ENCODE measurements around the gene RAP1GAP. TPM values are rescaled to one million over a fixed set of nuclear protein-coding genes. Genes with fewer than 3 reads are reported as not detected.
A peak's percentile ranks its signal among the peaks of the same experiment; 100 is the strongest.

Gene RAP1GAP
- total RNA-seq, 1 experiment from 2014 or later, result 30.2 TPM

DNA sequence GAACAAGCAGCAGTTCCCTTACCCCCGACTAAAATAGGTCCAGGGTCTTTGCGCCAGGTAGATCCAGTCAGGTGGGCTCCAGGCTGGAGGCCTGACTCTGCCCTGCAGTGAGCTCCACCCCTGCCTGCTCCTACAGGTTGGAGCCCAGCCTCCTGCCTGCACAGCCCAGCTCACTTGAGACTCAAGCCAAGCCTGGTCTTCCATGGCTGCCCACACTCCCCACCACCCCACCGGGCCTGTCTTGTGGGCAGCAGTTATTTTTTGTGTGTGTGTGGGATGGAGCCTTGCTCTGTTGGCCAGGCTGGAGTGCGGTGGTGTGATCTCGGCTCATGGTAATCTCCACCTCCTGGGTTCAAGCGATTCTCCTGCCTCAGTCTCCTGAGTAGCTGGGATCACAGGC, 28.5 kb downstream of the RAP1GAP start:
- no peak for DNase-seq
- Histone ChIP-seq H3K36me3 (ENCODE audit: low read depth) (no peaks in the 10 kb centered on the region), H3K4me1 (replicated peaks; ENCODE audit: insufficient read depth) (peaks cover 42% of the 10 kb centered on the region), H3K27ac (peak overlapping the region; percentile 50; the same call in 1 of the 2 replicates), H3K9me2 (ENCODE audit: insufficient read depth) (no peaks in the 10 kb centered on the region), H3K4me3 (no peak overlapping the region), H3K27me3 (ENCODE audit: insufficient read depth, low read depth) (no peaks in the 10 kb centered on the region), H3K9me3 (ENCODE audit: insufficient read depth, low read depth) (no peaks in the 10 kb centered on the region), H4K20me1 (ENCODE audit: insufficient read depth) (no peaks in the 10 kb centered on the region), H3K79me2 (ENCODE audit: low read depth) (no peaks in the 10 kb centered on the region), H3F3A (ENCODE audit: insufficient read depth, low read depth) (peaks cover 15% of the 10 kb centered on the region), H2AFZ (no peak overlapping the region), H3K4me2 (no peak overlapping the region)
- intact Hi-C loops (cut with micrococcal nuclease; ENCODE audit: unreplicated experiment), result no loop called here
- CTCF ChIA-PET, result no interaction called here
- no TSS peak for BruUV-seq (replicated peaks)
- TF ChIP-seq EZH2 (IDR thresholded peaks at IDR 0.05; ENCODE audit: low read depth), result no peak
- TF ChIP-seq, protein P1, sequence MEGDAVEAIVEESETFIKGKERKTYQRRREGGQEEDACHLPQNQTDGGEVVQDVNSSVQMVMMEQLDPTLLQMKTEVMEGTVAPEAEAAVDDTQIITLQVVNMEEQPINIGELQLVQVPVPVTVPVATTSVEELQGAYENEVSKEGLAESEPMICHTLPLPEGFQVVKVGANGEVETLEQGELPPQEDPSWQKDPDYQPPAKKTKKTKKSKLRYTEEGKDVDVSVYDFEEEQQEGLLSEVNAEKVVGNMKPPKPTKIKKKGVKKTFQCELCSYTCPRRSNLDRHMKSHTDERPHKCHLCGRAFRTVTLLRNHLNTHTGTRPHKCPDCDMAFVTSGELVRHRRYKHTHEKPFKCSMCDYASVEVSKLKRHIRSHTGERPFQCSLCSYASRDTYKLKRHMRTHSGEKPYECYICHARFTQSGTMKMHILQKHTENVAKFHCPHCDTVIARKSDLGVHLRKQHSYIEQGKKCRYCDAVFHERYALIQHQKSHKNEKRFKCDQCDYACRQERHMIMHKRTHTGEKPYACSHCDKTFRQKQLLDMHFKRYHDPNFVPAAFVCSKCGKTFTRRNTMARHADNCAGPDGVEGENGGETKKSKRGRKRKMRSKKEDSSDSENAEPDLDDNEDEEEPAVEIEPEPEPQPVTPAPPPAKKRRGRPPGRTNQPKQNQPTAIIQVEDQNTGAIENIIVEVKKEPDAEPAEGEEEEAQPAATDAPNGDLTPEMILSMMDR (conservative IDR thresholded peaks at IDR 0.05), result no peak
- POLR2A ChIA-PET (ENCODE audit: unreplicated experiment), result no interaction called here

DNA sequence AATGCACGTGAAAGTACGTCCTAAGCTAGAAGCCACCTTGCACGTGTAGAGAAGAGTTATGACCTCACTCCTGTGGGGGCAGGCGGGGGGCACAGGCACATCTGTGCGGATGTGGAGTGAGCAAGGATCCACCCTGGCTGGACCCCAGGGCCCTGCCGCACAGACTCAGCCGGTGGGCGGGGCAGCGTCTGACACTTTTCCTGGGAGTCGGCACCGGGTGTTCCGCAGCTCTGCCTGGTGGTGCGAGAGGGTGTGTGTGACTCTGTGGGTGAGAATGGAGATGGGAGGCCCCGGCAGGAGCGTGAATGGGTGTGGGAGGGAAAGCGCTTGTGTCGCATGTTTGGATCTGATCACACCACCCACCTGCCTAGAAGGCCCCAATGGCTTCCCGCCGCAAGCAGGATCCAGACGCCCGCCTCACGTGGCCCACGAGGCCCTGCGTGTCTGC, 29.5 kb downstream of the RAP1GAP start:
- POLR2A ChIA-PET (ENCODE audit: unreplicated experiment), result interaction anchor here (0.6 to 1.0 kb wide), 3 partner anchors 13 to 222 kb away, joined by 3 to 11 read pairs (median 5); no protein-coding TSS in a partner anchor
- Histone ChIP-seq H3K9me3 (ENCODE audit: insufficient read depth, low read depth) (no peaks in the 10 kb centered on the region), H3K79me2 (ENCODE audit: low read depth) (no peaks in the 10 kb centered on the region), H3K4me2 (peak overlapping the region; percentile 69), H3K36me3 (ENCODE audit: low read depth) (no peaks in the 10 kb centered on the region), H3K4me3 (no peak overlapping the region), H3K9me2 (ENCODE audit: insufficient read depth) (no peaks in the 10 kb centered on the region), H4K20me1 (ENCODE audit: insufficient read depth) (no peaks in the 10 kb centered on the region), H3K4me1 (replicated peaks; ENCODE audit: insufficient read depth) (peaks cover 52% of the 10 kb centered on the region), H2AFZ (no peak overlapping the region), H3K27me3 (ENCODE audit: insufficient read depth, low read depth) (no peaks in the 10 kb centered on the region), H3F3A (ENCODE audit: insufficient read depth, low read depth) (peaks cover 15% of the 10 kb centered on the region), H3K27ac (peak overlapping the region; percentile 99)
- CTCF ChIA-PET, result no interaction called here
- TF ChIP-seq EZH2 (IDR thresholded peaks at IDR 0.05; ENCODE audit: low read depth), result no peak
- TF ChIP-seq, protein P1 (conservative IDR thresholded peaks at IDR 0.05), result no peak
- DNase-seq, result no peak
- no TSS peak for BruUV-seq (replicated peaks)
- intact Hi-C loops (cut with micrococcal nuclease; ENCODE audit: unreplicated experiment), result loop anchor here (2.0 to 10.0 kb wide), 3 partner anchors 25 to 1875 kb away; no protein-coding TSS in a partner anchor

DNA sequence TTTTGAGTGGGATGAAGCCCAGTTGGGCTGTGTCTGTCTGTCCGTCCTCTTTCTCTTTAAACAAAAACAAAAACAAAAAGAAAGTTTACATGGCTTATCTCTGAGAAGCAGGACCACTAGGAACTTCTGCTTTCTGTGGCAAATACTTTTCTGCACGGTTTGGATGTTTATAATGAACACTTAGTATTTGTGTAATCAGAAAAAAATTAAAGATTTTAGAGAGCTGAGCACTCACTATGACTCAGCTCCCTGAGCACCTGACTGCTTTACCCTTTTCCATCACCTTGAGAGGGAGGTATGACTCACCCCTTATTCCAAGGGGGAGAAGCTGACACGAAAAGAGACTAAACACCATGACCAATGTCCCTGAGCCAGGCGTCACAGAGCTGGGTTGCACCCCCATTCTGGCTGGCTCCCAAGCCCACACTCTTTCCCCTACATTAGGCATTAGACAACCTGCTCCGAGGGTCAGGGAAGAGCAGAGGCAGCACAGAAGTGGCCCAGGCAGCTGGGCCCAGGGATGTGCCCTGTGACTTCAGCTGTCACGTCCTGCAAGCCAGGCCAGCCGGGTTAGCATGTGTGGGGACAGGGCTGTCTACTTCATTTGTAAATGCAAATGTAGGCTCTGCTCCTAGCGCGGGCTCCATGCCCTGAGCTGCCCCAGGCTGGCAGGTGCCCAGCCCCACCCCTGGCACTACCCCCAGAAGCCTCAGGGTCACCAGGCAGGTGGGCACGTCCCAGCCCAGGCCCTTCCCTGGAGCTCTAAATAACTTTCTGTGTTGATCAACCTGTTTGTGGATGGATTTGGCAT, 30.4 kb downstream of the RAP1GAP start:
- no peaks in the 10 kb centered on the region for H3K36me3 ChIP-seq (ENCODE audit: low read depth)
- H3K4me1 ChIP-seq (replicated peaks; ENCODE audit: insufficient read depth), result peaks cover 61% of the 10 kb centered on the region
- peak overlapping the region; percentile 69 for H3K4me2 ChIP-seq
- peak overlapping the region; percentile 99 for H3K27ac ChIP-seq
- TF ChIP-seq, protein P1 (conservative IDR thresholded peaks at IDR 0.05), result no peak
- no peak for TF ChIP-seq EZH2 (IDR thresholded peaks at IDR 0.05; ENCODE audit: low read depth)
- H2AFZ ChIP-seq, result no peak overlapping the region
- no peaks in the 10 kb centered on the region for H3K27me3 ChIP-seq (ENCODE audit: insufficient read depth, low read depth)
- H3K9me2 ChIP-seq (ENCODE audit: insufficient read depth), result no peaks in the 10 kb centered on the region
- no peaks in the 10 kb centered on the region for H4K20me1 ChIP-seq (ENCODE audit: insufficient read depth)
- ChIA-PET POLR2A (ENCODE audit: unreplicated experiment) (interaction anchor here (0.5 to 1.0 kb wide), 6 partner anchors 12 to 670 kb away, joined by 3 to 11 read pairs (median 5); partner anchors contain the start of gene CDC42), CTCF (interaction anchor here (0.5 to 0.7 kb wide), 3 partner anchors 12 to 387 kb away, joined by 3 to 8 read pairs (median 4); no protein-coding TSS in a partner anchor)
- H3K79me2 ChIP-seq (ENCODE audit: low read depth), result no peaks in the 10 kb centered on the region
- intact Hi-C loops (cut with micrococcal nuclease; ENCODE audit: unreplicated experiment), result loop anchor here (1.0 to 10.0 kb wide), 4 partner anchors 11 to 1874 kb away; no protein-coding TSS in a partner anchor
- no peak overlapping the region for H3K4me3 ChIP-seq
- H3F3A ChIP-seq (ENCODE audit: insufficient read depth, low read depth), result peaks cover 20% of the 10 kb centered on the region
- BruUV-seq (replicated peaks), result no TSS peak
- peak; percentile 92 to 93 for DNase-seq
- no peaks in the 10 kb centered on the region for H3K9me3 ChIP-seq (ENCODE audit: insufficient read depth, low read depth)

Measured in PC-9 (cell line).